ENCODE results near the gene PTPRJ. TPM values are rescaled to one million over a fixed set of nuclear protein-coding genes. Genes with fewer than 3 reads are reported as not detected.
"Not testable (repeated sequence)": the region's sequence is repeated elsewhere in the genome, so short reads cannot be mapped to it uniquely, and the experiment has no call there.

The PTPRJ gene
- total RNA-seq, 1 experiment from 2014 or later: 1.4 TPM

DNA sequence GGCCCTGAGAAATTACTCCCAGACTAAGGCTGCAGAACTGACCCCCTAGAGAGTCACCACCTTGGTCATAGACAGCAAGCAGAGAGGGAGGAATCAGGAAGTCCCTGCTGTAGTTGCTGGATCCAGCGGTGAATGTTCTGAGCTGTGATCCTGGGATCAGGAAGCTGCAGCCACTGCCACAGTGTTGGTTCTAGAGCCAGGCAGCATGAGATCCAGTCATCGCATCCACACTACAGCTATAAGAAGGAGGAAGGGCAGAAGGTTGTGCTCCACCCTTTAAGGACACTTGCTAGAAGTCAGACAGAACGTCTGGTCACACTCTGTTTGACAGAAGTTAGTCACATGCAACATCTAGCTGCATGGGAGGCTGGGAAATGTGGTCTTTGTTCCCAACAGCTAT lies 131.5 kb downstream of the PTPRJ start:
- no peak for DNase-seq (ENCODE audit: low read depth)

DNA sequence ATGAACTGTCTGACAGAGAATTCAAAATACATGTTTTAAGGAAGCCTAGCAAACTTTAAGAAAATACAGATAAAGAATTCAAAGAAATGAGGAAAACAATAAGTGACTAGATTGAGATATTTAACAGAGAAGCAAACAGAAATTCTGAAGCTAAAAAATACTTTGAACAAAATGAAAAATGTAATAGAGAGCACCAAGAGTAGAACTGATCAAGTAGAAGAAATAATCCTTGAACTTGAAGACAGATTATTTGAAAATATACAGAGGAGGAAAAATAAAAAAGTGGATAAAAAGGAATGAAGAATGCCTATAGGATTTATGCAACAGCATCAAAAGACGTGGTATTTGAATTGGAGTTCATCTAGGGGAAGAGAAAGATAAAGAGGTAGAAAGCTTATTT lies 134.4 kb downstream of the PTPRJ start:
- no peak for DNase-seq (ENCODE audit: low read depth)

GRCh38 chr11:48116437-48117228 lies 136.3 kb downstream of the PTPRJ start:
- no peak for DNase-seq (ENCODE audit: low read depth)

- no peak for DNase-seq (ENCODE audit: low read depth)
These were observed 141.9 kb downstream of the PTPRJ start for GRCh38 chr11:48122246-48122645.

GRCh38 chr11:48122656-48123055 lies 142.3 kb downstream of the PTPRJ start:
- no peak for DNase-seq (ENCODE audit: low read depth)

DNA sequence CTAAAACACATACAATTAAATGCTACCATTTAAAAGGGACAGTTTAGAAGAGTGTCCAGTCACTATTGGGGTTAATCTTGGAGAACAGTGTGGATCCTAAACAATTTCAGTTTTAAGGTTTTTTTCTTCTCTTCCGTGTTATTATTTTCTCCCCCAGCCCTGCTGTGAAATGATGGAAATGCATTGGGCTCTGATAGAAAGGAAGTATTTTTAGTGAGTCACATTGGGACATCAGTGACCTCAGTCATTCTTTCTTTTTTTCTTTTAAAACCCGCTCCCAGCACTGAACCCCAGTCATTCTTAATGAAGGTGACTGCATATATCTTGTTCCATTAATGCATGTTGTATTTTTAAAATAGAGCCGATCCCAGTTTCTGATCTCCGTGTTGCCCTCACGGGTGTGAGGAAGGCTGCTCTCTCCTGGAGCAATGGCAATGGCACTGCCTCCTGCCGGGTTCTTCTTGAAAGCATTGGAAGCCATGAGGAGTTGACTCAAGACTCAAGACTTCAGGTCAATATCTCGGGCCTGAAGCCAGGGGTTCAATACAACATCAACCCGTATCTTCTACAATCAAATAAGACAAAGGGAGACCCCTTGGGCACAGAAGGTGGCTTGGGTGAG lies 143.0 kb downstream of the PTPRJ start:
- DNase-seq (ENCODE audit: low read depth): no peak

DNA sequence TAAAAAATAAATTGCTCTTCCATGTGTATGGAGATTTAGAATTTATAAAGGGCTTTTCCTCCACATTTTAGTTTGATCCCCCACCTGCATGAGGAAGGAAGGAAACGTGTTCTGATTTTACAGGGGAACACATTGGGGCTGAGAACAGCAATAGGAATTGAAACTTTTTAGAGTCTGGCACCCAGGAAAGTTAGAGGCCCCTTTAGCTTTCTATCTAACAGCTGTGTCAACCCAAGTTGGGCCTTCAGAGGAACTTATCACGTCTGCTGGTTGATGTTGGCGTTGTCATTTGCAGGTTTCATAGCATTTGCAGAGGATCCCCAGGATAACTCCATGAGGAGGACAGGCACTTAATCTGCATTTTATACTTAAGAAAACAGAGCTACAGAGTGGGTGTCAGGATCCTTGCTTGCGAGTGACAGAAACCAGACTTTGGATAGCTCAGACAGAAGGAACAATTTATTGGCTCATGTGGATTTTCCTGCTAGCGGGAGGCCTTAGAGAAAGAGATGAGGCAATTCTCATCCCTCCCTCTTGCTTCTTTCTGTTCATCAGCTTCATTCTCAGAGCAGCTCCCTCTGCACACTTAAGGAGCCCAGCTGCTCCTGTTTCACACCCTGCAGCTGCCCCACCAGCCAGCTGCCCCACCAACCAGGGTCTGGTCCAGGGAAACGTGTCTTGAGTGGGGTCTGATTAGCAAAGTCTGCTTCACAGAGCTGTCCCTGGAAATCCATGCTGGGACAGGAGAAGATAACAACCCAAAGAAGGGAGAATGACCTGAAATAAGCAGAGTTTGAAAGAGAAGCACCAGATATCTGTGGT lies 143.8 kb downstream of the PTPRJ start:
- no peak for DNase-seq (ENCODE audit: low read depth)

- no peak for DNase-seq (ENCODE audit: low read depth)
These were observed 144.5 kb downstream of the PTPRJ start for GRCh38 chr11:48124880-48125279.

GRCh38 chr11:48125866-48126265 lies 145.5 kb downstream of the PTPRJ start:
- DNase-seq (ENCODE audit: low read depth): no peak

GRCh38 chr11:48127521-48128183 lies 147.3 kb downstream of the PTPRJ start:
- no peak for DNase-seq (ENCODE audit: low read depth)

DNA sequence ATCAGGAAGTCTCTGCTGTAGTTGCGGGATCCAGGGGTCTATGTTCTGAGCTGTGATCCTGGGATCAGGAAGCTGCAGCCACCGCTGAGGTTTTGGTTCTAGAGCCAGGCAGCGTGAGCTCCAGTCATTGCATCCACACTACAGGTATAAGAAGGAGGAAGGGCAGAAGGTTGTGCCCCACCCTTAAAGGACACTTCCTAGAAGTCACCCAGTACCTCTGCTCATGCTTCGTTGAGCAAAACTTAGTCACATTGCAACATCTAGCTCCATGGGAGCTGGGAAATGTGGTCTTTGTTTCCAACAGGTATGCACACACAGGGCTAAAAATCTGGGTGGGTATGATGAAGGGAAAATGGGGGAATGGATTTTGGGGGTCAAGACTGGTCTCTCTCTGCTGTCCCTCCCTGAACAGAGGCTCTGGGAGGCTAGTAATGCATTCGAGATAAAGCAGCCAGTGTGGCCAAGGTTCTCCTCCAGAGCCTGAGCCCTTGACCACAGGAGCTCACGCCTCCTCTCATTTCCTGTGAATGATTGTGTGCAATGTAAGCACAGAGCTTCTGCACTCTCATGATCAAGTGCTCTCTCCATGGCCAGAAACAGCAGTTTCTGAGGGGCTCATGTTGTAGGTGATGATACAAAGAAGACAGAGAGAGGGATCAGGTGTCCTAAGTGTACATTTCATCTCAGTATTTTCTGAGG lies 149.5 kb downstream of the PTPRJ start:
- DNase-seq (ENCODE audit: low read depth): no peak

- no peak for DNase-seq (ENCODE audit: low read depth)
These were observed 154.0 kb downstream of the PTPRJ start for GRCh38 chr11:48134221-48134922.

- no peak for DNase-seq (ENCODE audit: low read depth)
These were observed 157.9 kb downstream of the PTPRJ start for GRCh38 chr11:48138222-48138621.

GRCh38 chr11:48139896-48140295 lies 159.5 kb downstream of the PTPRJ start:
- not testable (repeated sequence) for DNase-seq (ENCODE audit: low read depth)

GRCh38 chr11:48141475-48142122 lies 161.2 kb downstream of the PTPRJ start:
- peak; percentile 19 for DNase-seq (ENCODE audit: low read depth)

- DNase-seq (ENCODE audit: low read depth): no peak
These were observed 162.5 kb downstream of the PTPRJ start for GRCh38 chr11:48142889-48143288.

GRCh38 chr11:48148749-48149148 lies 168.4 kb downstream of the PTPRJ start:
- no peak for DNase-seq (ENCODE audit: low read depth)

DNA sequence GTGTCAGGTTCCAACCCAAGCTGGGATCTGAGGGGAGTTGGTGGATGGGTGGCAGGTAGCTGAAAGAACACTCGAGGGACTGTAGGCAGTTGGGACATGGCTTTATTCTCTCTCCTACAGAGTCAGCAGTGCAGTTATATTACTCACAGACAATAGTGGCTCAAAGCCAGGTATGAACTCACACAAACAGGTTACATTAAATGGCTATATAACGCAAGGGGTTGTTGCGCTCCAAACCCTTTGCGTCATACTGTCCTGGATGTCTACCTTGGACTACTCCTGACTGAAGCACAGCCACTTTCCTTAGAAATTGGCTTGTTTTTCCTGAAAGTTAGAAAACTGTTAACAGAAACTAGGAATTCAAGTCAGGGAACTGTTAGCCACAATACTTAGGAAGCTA lies 169.9 kb downstream of the PTPRJ start:
- DNase-seq (ENCODE audit: low read depth): no peak

GRCh38 chr11:48154151-48154550 lies 173.8 kb downstream of the PTPRJ start:
- DNase-seq (ENCODE audit: low read depth): peak; percentile 26
